Colon (tissue), 2 donors: Measurements from ENCODE around the gene ABCC1.
"Not testable (repeated sequence)": the region's sequence is repeated elsewhere in the genome, so short reads cannot be mapped to it uniquely, and the experiment has no call there.

Source experiments
- FAIRE-seq: peaks from 2 replicates; lab custom pipeline; 2012; peaks lifted over from hg19 to GRCh38; lab: Jason Lieb, UNC
- donor health status: control.
- donor health status: control.

The ABCC1 gene

DNA sequence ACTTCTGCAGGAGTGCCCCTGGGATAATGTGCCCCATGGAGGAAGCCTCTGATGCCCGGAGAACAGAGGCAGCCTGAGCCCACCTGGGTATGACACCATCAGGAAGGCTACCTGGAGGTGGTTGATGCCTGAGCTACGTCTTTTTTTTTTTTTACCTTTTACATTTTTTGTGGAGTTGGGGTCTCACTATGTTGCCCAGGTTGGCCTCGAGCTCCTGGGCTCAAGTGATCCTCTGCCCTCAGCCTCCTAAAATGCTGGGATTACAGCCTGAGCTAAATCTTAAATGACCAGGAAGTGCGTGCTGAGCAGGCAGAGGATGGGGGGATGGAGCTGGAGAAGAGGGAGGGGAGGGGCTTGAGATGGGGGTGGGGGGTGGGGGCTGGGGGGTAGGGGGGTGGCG, 241.1 kb downstream of the ABCC1 start:
- FAIRE-seq = no peak

DNA sequence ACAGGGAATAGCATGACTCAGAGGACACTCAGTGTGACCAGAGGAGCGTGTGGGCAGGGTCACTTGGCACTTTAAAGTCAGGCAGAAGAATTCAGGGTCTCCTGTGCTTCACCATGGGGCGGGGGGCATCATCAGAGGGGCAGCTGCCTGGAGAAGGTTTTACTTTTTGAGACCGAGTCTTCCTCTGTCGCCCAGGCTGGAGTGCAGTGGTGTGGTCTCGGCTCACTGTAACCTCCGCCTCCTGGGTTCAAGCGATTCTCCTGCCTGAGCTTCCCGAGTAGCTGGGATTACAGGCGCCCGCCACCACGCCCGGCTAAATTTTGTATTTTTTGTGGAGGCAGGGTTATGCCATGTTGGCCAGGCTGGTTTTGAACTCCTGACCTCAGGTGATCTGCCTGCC, 241.6 kb downstream of the ABCC1 start:
- FAIRE-seq = not testable (repeated sequence)

DNA sequence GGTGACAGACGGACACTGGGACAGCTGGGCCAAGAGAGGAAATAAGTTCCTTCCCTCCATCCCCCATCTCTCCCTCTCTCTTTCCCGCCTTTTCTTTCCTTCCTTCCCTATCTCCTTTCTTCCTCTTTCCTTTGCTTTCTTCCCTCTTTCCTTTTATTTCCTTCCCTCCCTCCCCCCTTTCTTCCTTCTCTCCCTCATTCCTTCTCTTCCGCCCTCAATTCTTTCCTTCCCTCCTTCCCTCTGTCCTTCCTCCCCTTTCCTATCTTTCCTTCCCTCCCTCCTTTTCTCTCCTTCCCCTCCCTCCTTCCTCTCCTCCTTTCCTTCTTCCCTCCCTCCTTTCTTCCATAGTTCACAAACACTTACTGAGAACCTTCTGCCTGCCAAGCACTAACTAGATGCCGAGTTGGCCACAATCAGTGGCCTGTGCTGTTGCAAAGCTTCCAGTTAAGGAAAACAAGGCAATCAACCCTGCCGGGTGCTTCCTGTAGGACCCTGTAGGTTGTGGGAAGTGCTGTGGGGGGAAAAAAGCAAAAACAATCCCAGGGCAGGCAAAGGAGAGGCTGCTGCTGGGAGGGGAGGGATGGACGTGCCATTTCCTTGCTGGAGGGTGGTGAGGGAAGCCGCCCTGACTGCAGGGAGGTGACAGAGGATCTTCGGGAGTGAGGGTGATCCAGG, 242.2 kb downstream of the ABCC1 start:
- no peak for FAIRE-seq
